ENCODE measurements around the gene CFAP74.

- TF ChIP-seq, protein P1, sequence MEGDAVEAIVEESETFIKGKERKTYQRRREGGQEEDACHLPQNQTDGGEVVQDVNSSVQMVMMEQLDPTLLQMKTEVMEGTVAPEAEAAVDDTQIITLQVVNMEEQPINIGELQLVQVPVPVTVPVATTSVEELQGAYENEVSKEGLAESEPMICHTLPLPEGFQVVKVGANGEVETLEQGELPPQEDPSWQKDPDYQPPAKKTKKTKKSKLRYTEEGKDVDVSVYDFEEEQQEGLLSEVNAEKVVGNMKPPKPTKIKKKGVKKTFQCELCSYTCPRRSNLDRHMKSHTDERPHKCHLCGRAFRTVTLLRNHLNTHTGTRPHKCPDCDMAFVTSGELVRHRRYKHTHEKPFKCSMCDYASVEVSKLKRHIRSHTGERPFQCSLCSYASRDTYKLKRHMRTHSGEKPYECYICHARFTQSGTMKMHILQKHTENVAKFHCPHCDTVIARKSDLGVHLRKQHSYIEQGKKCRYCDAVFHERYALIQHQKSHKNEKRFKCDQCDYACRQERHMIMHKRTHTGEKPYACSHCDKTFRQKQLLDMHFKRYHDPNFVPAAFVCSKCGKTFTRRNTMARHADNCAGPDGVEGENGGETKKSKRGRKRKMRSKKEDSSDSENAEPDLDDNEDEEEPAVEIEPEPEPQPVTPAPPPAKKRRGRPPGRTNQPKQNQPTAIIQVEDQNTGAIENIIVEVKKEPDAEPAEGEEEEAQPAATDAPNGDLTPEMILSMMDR (IDR thresholded peaks at IDR 0.05): no peak
- TF ChIP-seq E2F6 (IDR thresholded peaks at IDR 0.05; ENCODE audit: borderline replicate concordance, low read depth) (no peak), EP300 (IDR thresholded peaks at IDR 0.05) (no peak)
Measured at GRCh38 chr1:2047749-2048729, 44.5 kb upstream of the CFAP74 start.
